GM19452 (cell line): ENCODE results near the gene CCNK.

ENCODE experiments used
- ATAC-seq: cut with Tn5 transposase; IDR thresholded peaks from one replicate; pipeline ENCODE4 v1.9.1; 2021; ENCODE audit not compliant: unreplicated experiment

Gene CCNK

GRCh38 chr14:99466758-99467157 is 14.5 kb upstream of the CCNK start:
- ATAC-seq: no peak

- no peak for ATAC-seq
These were observed 13.7 kb upstream of the CCNK start for GRCh38 chr14:99467336-99468078.

GRCh38 chr14:99468081-99468480 is 13.1 kb upstream of the CCNK start:
- ATAC-seq: no peak

- ATAC-seq: no peak
These were observed 12.2 kb upstream of the CCNK start for GRCh38 chr14:99468836-99469592.

- no peak for ATAC-seq
These were observed 9.5 kb upstream of the CCNK start for GRCh38 chr14:99471731-99472130.

GRCh38 chr14:99472937-99473336 is 8.3 kb upstream of the CCNK start:
- ATAC-seq: no peak

GRCh38 chr14:99473458-99473857 is 7.8 kb upstream of the CCNK start:
- ATAC-seq: no peak

GRCh38 chr14:99475179-99475578 is 6.0 kb upstream of the CCNK start:
- ATAC-seq: no peak

- no peak for ATAC-seq
These were observed 5.5 kb upstream of the CCNK start for GRCh38 chr14:99475660-99476059.

GRCh38 chr14:99476864-99477263 is 4.3 kb upstream of the CCNK start:
- ATAC-seq: no peak

- no peak for ATAC-seq
These were observed 3.1 kb upstream of the CCNK start for GRCh38 chr14:99478128-99478527.

GRCh38 chr14:99479160-99479905 is 1.9 kb upstream of the CCNK start:
- no peak for ATAC-seq

- ATAC-seq: peak; percentile 6
These were observed 1.0 kb upstream of the CCNK start, which contains the start of gene SETD3 for GRCh38 chr14:99479906-99480869. TSS of gene SETD3 (minus strand) at chr14:99480859. CDS start at chr14:99465805, 15,054 bp downstream.

- no peak for ATAC-seq
These were observed 513 bp downstream of the CCNK start for GRCh38 chr14:99481745-99482099.

GRCh38 chr14:99484106-99484505 is 2.9 kb downstream of the CCNK start:
- no peak for ATAC-seq

GRCh38 chr14:99497341-99497740 is 16.1 kb downstream of the CCNK start:
- no peak for ATAC-seq

- no peak for ATAC-seq
These were observed 16.7 kb downstream of the CCNK start for GRCh38 chr14:99497894-99498293.

- ATAC-seq: no peak
These were observed 21.8 kb downstream of the CCNK start for GRCh38 chr14:99502989-99503421.

GRCh38 chr14:99503848-99504453 is 22.7 kb downstream of the CCNK start:
- no peak for ATAC-seq

GRCh38 chr14:99505089-99505488 is 23.9 kb downstream of the CCNK start:
- ATAC-seq: no peak
